Suprapubic skin (tissue), 4 donors: ENCODE measurements around the gene MB21D2. TPM values are rescaled to one million over a fixed set of nuclear protein-coding genes. Genes with fewer than 3 reads are reported as not detected.

ENCODE experiments used
- DNase-seq, 2 donors: peaks; one replicate each; pipeline ENCODE4 v3.0.0-alpha.2; 2019; ENCODE audit warnings: low spot score in 2 of 2
- H3K27ac ChIP-seq: fragments of 200-600 bp; sonication (generic); one replicate; pipeline ENCODE4 v1.5.1; 2019
- H3K27me3 ChIP-seq: fragments of 200-600 bp; sonication (generic); one replicate; pipeline ENCODE4 v1.5.1; 2019
- H3K36me3 ChIP-seq: fragments of 200-600 bp; sonication (generic); one replicate; pipeline ENCODE4 v1.5.1; 2019
- H3K4me1 ChIP-seq: fragments of 200-600 bp; sonication (generic); one replicate; pipeline ENCODE4 v1.5.1; 2019
- H3K4me3 ChIP-seq: fragments of 200-600 bp; sonication (generic); one replicate; pipeline ENCODE4 v1.5.1; 2019; ENCODE audit warnings: mild to moderate bottlenecking
- H3K9me3 ChIP-seq: fragments of 200-600 bp; sonication (generic); one replicate; pipeline ENCODE4 v1.5.1; 2019
- CTCF ChIP-seq, 2 donors: fragments of 200-600 bp in 1 of 2; fragments of 450-650 bp in 1 of 2; sonication (generic) in 1 of 2; IDR thresholded peaks; one replicate each; pipeline ENCODE4 v1.5.1; 2016 to 2019; ENCODE audit warnings: antibody characterized with exemption in 2 of 2, mild to moderate bottlenecking in 1 of 2, moderate library complexity in 1 of 2
- EP300 ChIP-seq: sonication (generic); formaldehyde crosslinking; IDR thresholded peaks from one replicate; pipeline ENCODE4 v1.6.1; 2017; ENCODE audit warnings: antibody characterized with exemption
- POLR2A ChIP-seq, 2 donors: fragments of 450-650 bp; IDR thresholded peaks; one replicate each; pipeline ENCODE4 v1.6.1; 2017; ENCODE audit warnings: antibody characterized with exemption in 2 of 2, mild to moderate bottlenecking in 2 of 2, moderate library complexity in 2 of 2
- POLR2AphosphoS5 ChIP-seq, 3 donors: sonication (generic); formaldehyde crosslinking; IDR thresholded peaks; one replicate each; pipeline ENCODE4 v1.6.1; 2017; ENCODE audit warnings: antibody characterized with exemption in 3 of 3
- WGBS: methylation state at CpG from one replicate; pipeline ENCODE4 v1.1.5; 2018; 5-methylcytosine and 5-hydroxymethylcytosine counted together
- total RNA-seq, 4 donors: library from RNA; depleted of rRNA; stranded (reverse); fragments of >200 nt; gene quantifications; one replicate each; pipeline ENCODE4 v1.1.0, GENCODE V29; 2016

MB21D2 gene
- total RNA-seq, 4 donors from 2014 or later, result 9.2 to 12.2 (median 10.7) TPM

DNA sequence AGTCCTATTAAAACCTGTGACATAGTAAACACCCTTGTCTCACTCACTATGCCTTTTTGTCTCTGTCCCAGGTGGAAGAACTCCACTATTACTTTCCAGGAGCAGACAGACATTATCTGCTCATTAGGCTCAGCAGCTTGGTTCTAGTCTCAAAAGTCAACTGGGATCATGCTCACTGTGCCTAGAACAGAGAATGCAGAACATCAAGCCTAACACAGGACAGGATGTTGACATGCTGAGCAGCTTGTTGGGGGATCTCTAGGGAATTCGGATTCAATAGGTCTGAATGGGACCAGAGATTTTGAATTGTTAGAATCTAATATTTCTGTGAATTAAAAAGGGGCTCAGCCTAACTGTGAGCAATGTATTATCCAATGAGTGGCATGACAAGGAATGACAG, 6.4 kb downstream of the MB21D2 start:
- DNase-seq, result no peak
- H3K27ac ChIP-seq, result no peak overlapping the region
- H3K4me3 ChIP-seq, result no peak overlapping the region
- H3K4me1 ChIP-seq, result peaks cover 8% of the 10 kb centered on the region
- TF ChIP-seq POLR2A (IDR thresholded peaks at IDR 0.05), result no peak
- no peak for TF ChIP-seq CTCF (IDR thresholded peaks at IDR 0.05)
- no peak for TF ChIP-seq POLR2AphosphoS5 (IDR thresholded peaks at IDR 0.05)
- H3K27me3 ChIP-seq, result no peaks in the 10 kb centered on the region
- 90% methylated on average over 1 of the region's 1 CpG for WGBS
- H3K36me3 ChIP-seq, result no peaks in the 10 kb centered on the region
- no peaks in the 10 kb centered on the region for H3K9me3 ChIP-seq

- Histone ChIP-seq H3K27me3 (no peaks in the 10 kb centered on the region), H3K9me3 (no peaks in the 10 kb centered on the region), H3K36me3 (no peaks in the 10 kb centered on the region), H3K4me1 (peaks cover 3% of the 10 kb centered on the region), H3K4me3 (no peak overlapping the region), H3K27ac (no peak overlapping the region)
- no peak for TF ChIP-seq POLR2A (IDR thresholded peaks at IDR 0.05)
- TF ChIP-seq EP300, result no peak
- TF ChIP-seq POLR2AphosphoS5 (IDR thresholded peaks at IDR 0.05), result no peak
- no peak for TF ChIP-seq CTCF (IDR thresholded peaks at IDR 0.05)
- WGBS, result 74% methylated on average over 4 of the region's 4 CpGs
- no peak for DNase-seq
Observed at GRCh38 chr3:192907784-192908183, 9.9 kb downstream of the MB21D2 start.

- WGBS, result 67% methylated on average over 1 of the region's 1 CpG
- no peak for TF ChIP-seq POLR2AphosphoS5 (IDR thresholded peaks at IDR 0.05)
- no peak for TF ChIP-seq CTCF (IDR thresholded peaks at IDR 0.05)
- no peak for TF ChIP-seq EP300
- TF ChIP-seq POLR2A (IDR thresholded peaks at IDR 0.05), result no peak
Observed at GRCh38 chr3:192906940-192907339, 10.7 kb downstream of the MB21D2 start.

GRCh38 chr3:192905980-192906678, 11.5 kb downstream of the MB21D2 start:
- whole genome bisulfite sequencing, result 82% methylated on average over 3 of the region's 3 CpGs
- no peaks in the 10 kb centered on the region for H3K27me3 ChIP-seq
- peaks cover 3% of the 10 kb centered on the region for H3K4me1 ChIP-seq

More at GRCh38 chr3:192906940-192907339, 10.7 kb downstream of the MB21D2 start:
- Histone ChIP-seq H3K27me3 (no peaks in the 10 kb centered on the region), H3K4me1 (peaks cover 3% of the 10 kb centered on the region), H3K9me3 (no peaks in the 10 kb centered on the region), H3K27ac (no peak overlapping the region), H3K36me3 (no peaks in the 10 kb centered on the region), H3K4me3 (no peak overlapping the region)
- no peak for DNase-seq

More at GRCh38 chr3:192905980-192906678, 11.5 kb downstream of the MB21D2 start:
- no peak for DNase-seq
- Histone ChIP-seq H3K36me3 (no peaks in the 10 kb centered on the region), H3K4me3 (no peak overlapping the region), H3K9me3 (no peaks in the 10 kb centered on the region), H3K27ac (no peak overlapping the region)
- TF ChIP-seq POLR2AphosphoS5 (IDR thresholded peaks at IDR 0.05), result no peak
- no peak for TF ChIP-seq CTCF (IDR thresholded peaks at IDR 0.05)
- TF ChIP-seq EP300, result no peak
- no peak for TF ChIP-seq POLR2A (IDR thresholded peaks at IDR 0.05)
